Stimulated activated naive CD4-positive, alpha-beta T cell treated with Interleukin-2 at 50 U/mL for 16 hours (primary cell): ENCODE results near the gene CCL26.

Source experiments
- DNase-seq: peaks from one replicate; lab custom pipeline; 2025; lab: John Stamatoyannopoulos, UW

Gene CCL26

GRCh38 chr7:75772081-75773077, at the start of gene CCL26:
CCL26 (minus strand) TSS chr7:75772211; CDS start chr7:75772176, 35 bp downstream.
- no peak for DNase-seq

- no peak for DNase-seq
These were observed 48.7 kb upstream of the CCL26 start for GRCh38 chr7:75820688-75821087.

- DNase-seq: no peak
These were observed 47.7 kb upstream of the CCL26 start for GRCh38 chr7:75819711-75820110.

GRCh38 chr7:75818472-75818871, 46.5 kb upstream of the CCL26 start:
- DNase-seq: no peak

- DNase-seq: no peak
These were observed 45.1 kb upstream of the CCL26 start for GRCh38 chr7:75817116-75817515.

GRCh38 chr7:75815418-75816064, 43.5 kb upstream of the CCL26 start:
- DNase-seq: no peak

- DNase-seq: no peak
These were observed 42.5 kb upstream of the CCL26 start for GRCh38 chr7:75814407-75814947.

GRCh38 chr7:75813781-75814236, 41.8 kb upstream of the CCL26 start, which contains the start of gene CCL24:
CCL24 (minus strand) TSS chr7:75813806; CDS start chr7:75813715, 91 bp downstream.
- no peak for DNase-seq

- no peak for DNase-seq
These were observed 41.1 kb upstream of the CCL26 start for GRCh38 chr7:75813084-75813483.

- DNase-seq: no peak
These were observed 40.1 kb upstream of the CCL26 start for GRCh38 chr7:75811894-75812678.

GRCh38 chr7:75809396-75809795, 37.4 kb upstream of the CCL26 start:
- no peak for DNase-seq

- DNase-seq: no peak
These were observed 36.1 kb upstream of the CCL26 start for GRCh38 chr7:75808106-75808505.

GRCh38 chr7:75807452-75807851, 35.4 kb upstream of the CCL26 start:
- DNase-seq: no peak

GRCh38 chr7:75806560-75807307, 34.7 kb upstream of the CCL26 start:
- DNase-seq: no peak

- DNase-seq: no peak
These were observed 32.7 kb upstream of the CCL26 start for GRCh38 chr7:75804705-75805104.

- no peak for DNase-seq
These were observed 32.0 kb upstream of the CCL26 start for GRCh38 chr7:75804004-75804403.

- no peak for DNase-seq
These were observed 30.5 kb upstream of the CCL26 start for GRCh38 chr7:75802552-75802821.

- no peak for DNase-seq
These were observed 26.8 kb upstream of the CCL26 start for GRCh38 chr7:75798770-75799169.

- no peak for DNase-seq
These were observed 24.4 kb upstream of the CCL26 start for GRCh38 chr7:75796420-75796819.

GRCh38 chr7:75795831-75796285, 23.8 kb upstream of the CCL26 start:
- DNase-seq: no peak

- no peak for DNase-seq
These were observed 21.7 kb upstream of the CCL26 start for GRCh38 chr7:75793676-75794075.
